Cardiac fibroblast (primary cell): ENCODE results near the gene PIP4K2C.
A peak's percentile ranks its signal among the peaks of the same experiment; 100 is the strongest.

ENCODE experiments used
- DNase-seq, 2 donors: peaks; one replicate each; pipeline versions ENCODE4 v3.0.0 to v3.0.0-alpha.2; 2010; ENCODE audit warnings: low read depth in 2 of 2
- H3K4me3 ChIP-seq, 2 donors: replicated peaks in 1 of 2; 1 replicate in 1 of 2; 2 replicates in 1 of 2; pipeline ENCODE4 v1.5.1; 2011; ENCODE audit warnings: low read depth in 2 of 2, low read length in 2 of 2, mild to moderate bottlenecking in 2 of 2, moderate library complexity in 1 of 2
- CTCF ChIP-seq: IDR thresholded peaks from one replicate; pipeline ENCODE4 v1.5.1; 2011; ENCODE audit warnings: low read depth, mild to moderate bottlenecking, low read length, inconsistent platforms

Gene PIP4K2C

DNA sequence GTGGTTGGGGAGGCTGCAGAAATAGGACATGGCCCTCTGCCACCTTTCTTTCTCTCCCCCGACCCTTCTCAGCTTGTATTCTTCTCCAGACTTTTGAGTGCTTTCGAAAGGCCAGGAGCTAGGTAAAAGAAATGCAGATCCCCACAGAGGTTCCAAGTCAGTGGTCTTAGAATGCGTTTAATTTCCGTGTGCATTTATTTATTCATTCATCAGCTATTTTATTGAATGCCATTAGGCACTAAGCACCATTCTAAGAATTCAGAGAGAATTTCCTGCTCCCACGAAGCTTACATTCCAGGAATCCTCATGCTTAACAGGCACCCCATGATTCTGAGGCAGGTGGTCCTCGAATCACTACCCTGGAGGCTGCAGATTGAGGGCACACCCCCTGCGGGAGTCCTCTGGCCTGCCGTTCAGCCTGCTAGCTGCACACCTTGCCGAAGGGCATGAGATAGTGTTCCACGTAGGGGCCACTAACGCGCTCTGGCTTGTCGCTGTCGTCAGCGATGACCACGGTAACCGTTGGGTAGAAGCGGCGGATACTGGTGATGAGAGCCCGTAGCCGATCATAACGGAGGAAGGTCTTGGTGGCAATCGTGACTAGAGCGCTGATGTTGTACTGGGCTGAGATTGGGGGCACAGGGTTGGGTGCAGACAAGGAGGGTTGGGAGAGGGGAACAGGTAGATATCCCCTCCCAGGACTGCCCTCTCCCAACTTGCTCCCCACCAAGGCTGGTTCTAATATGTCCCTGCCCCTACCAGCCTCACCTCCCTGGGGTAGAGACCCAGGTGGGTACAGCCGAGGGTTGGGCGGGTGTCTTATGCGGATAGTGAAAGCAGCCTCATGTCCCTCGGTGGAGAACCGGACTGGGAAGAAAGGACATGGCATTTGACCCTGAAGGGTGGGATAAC is 37.5 kb downstream of the PIP4K2C start:
- no peak for DNase-seq
- TF ChIP-seq CTCF, result no peak
- H3K4me3 ChIP-seq, result no peak overlapping the region

DNA sequence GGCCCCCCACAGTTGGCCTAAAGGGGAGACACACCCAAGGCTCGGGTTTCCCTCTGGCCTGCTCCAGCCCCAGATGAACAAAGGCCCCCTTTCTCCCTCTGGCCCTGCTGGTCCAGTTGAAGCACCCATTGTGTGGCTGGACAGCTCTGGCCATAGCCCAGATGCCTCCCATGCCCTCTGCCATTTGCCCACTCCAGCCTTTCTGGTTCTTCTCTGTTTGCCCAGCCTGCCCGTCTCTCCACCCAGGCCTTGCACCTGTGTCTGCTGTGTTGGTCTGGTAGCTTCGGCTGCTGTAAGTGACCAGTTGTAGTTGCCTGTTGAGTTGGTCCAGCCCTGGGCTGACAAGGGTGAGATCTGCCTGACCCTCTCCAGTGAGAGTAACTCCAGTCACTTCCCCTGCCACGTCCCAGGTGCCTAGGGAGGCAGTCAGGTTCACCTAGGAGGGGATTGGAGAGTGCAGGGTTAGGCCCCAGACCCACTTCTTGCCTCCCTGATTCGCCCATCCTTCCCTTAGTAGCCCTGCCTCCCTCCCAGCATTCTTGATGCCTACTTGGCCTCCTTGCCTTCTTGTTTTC is 39.0 kb downstream of the PIP4K2C start:
- no peak for DNase-seq
- no peak for TF ChIP-seq CTCF
- H3K4me3 ChIP-seq, result no peak overlapping the region

DNA sequence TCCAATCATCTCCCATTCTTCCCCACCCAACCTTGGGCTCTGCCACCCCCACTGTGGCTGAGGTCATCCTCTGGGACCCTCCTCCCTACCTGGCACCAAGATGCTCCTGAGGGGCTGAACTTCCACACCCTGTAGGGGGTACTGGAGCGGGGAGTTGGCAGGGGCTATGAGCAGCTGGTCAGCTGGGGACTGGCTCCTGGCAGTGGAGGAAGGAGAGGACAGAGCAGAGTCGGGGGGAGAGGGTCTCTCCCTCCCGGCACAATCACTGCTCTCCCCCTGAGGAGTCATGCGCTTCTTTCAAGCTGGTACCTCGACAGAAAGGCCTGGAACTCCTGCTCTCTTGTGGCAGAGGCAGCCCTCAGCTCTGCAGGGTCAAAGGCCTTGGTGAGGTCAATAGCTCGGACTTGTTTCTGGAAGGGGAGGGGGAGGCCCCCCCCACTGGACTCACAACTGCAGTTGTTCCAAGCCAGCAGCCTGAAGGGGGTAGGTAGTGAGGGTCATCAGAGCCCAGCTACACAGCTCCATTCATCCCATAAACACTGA is 40.0 kb downstream of the PIP4K2C start:
- DNase-seq, result no peak
- H3K4me3 ChIP-seq, result no peak overlapping the region
- TF ChIP-seq CTCF, result no peak

DNA sequence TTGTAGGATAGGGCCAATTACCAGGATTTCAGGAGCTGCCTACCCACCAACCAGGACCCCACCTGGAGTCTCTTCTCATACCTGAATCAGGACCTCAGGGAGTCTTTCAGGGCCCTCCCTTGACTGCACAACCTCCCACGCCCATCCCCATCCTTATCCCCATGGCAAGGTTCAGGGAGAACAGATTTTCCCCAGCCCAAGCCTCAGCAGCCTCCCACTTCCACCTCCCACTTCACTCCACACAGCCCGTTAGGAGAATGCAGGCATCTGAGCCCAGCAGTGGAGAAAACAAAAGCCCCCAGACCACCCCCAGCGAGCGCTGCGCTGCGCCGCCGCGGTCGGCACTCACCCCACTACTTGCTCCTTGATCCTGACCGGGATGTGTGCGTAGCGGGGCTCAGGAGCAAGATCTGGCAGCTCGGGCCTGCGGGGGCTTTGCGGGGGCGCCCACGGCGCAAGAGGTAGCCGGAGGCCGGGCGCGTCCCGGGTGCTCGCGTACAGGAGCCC is 40.6 kb downstream of the PIP4K2C start:
- peak overlapping the region in 1 of 2 donors; percentile 59 for H3K4me3 ChIP-seq
- no peak for TF ChIP-seq CTCF
- no peak for DNase-seq

- peak overlapping the region; percentile 51 to 59 for H3K4me3 ChIP-seq
- TF ChIP-seq CTCF, result no peak
- DNase-seq, result peak in 1 of 2 donors; percentile 29
These were observed 41.3 kb downstream of the PIP4K2C start for GRCh38 chr12:57632073-57632957.
